Type B pancreatic cell (in vitro differentiated cells): ENCODE results near the gene CETN1. TPM values are rescaled to one million over a fixed set of nuclear protein-coding genes. Genes with fewer than 3 reads are reported as not detected.

Experiments
- DNase-seq: peaks from one replicate; pipeline ENCODE4 v3.0.0; 2021; ENCODE audit warnings: mixed read lengths; ENCODE audit not compliant: unreplicated experiment; ENCODE audit errors: extremely low spot score
- H3K27ac Mint-ChIP-seq: 2 replicates; pipeline ENCODE4 v1.8.0; 2021; ENCODE audit warnings: mild to moderate bottlenecking, mixed read lengths
- H3K27me3 Mint-ChIP-seq: 2 replicates; pipeline ENCODE4 v1.8.0; 2021; ENCODE audit warnings: mixed read lengths
- H3K36me3 Mint-ChIP-seq: 2 replicates; pipeline ENCODE4 v1.8.0; 2021; ENCODE audit warnings: mixed read lengths
- H3K4me1 Mint-ChIP-seq: one replicate; pipeline ENCODE4 v1.8.0; 2021; ENCODE audit warnings: mixed read lengths; ENCODE audit not compliant: unreplicated experiment
- H3K4me3 Mint-ChIP-seq: 2 replicates; pipeline ENCODE4 v1.8.0; 2021; ENCODE audit warnings: mild to moderate bottlenecking, mixed read lengths
- H3K9me3 Mint-ChIP-seq: 2 replicates; pipeline ENCODE4 v1.8.0; 2021; ENCODE audit warnings: mixed read lengths
- CTCF ChIP-seq: fragments of 200-600 bp; sonication (generic); conservative IDR thresholded peaks from 2 replicates; pipeline ENCODE4 v1.5.0; 2021; ENCODE audit warnings: antibody characterized with exemption, mild to moderate bottlenecking
- total RNA-seq: library from RNA; stranded (reverse); gene quantifications from 2 replicates; pipeline ENCODE4 v1.2.1, GENCODE V29; 2021; ENCODE audit warnings: low replicate concordance

Gene CETN1
- total RNA-seq, 1 donor from 2014 or later: not detected

- no peak overlapping the region for H3K4me3 Mint-ChIP-seq
- peaks cover 17% of the 10 kb centered on the region for H3K4me1 Mint-ChIP-seq
- TF ChIP-seq CTCF: no peak
- peaks cover 9% of the 10 kb centered on the region for H3K9me3 Mint-ChIP-seq
- DNase-seq: no peak
- no peaks in the 10 kb centered on the region for H3K27me3 Mint-ChIP-seq
- no peaks in the 10 kb centered on the region for H3K36me3 Mint-ChIP-seq
- no peak overlapping the region for H3K27ac Mint-ChIP-seq
Measured at GRCh38 chr18:577643-578375, 2.4 kb upstream of the CETN1 start.

GRCh38 chr18:579238-579637 lies 942 bp upstream of the CETN1 start:
- H3K9me3 Mint-ChIP-seq: peaks cover 9% of the 10 kb centered on the region
- H3K27me3 Mint-ChIP-seq: no peaks in the 10 kb centered on the region
- no peak overlapping the region for H3K27ac Mint-ChIP-seq
- peaks cover 10% of the 10 kb centered on the region for H3K4me1 Mint-ChIP-seq
- no peak for TF ChIP-seq CTCF
- DNase-seq: no peak
- no peaks in the 10 kb centered on the region for H3K36me3 Mint-ChIP-seq
- H3K4me3 Mint-ChIP-seq: no peak overlapping the region

GRCh38 chr18:581096-581495 lies 916 bp downstream of the CETN1 start:
- no peak for DNase-seq
- no peaks in the 10 kb centered on the region for H3K36me3 Mint-ChIP-seq
- no peak overlapping the region for H3K27ac Mint-ChIP-seq
- no peaks in the 10 kb centered on the region for H3K4me1 Mint-ChIP-seq
- H3K4me3 Mint-ChIP-seq: no peak overlapping the region
- H3K27me3 Mint-ChIP-seq: no peaks in the 10 kb centered on the region
- TF ChIP-seq CTCF: no peak
- peaks cover 9% of the 10 kb centered on the region for H3K9me3 Mint-ChIP-seq

- TF ChIP-seq CTCF: no peak
- no peak overlapping the region for H3K4me3 Mint-ChIP-seq
- peaks cover 9% of the 10 kb centered on the region for H3K9me3 Mint-ChIP-seq
- DNase-seq: no peak
- H3K27ac Mint-ChIP-seq: no peak overlapping the region
- H3K4me1 Mint-ChIP-seq: no peaks in the 10 kb centered on the region
- no peaks in the 10 kb centered on the region for H3K27me3 Mint-ChIP-seq
- H3K36me3 Mint-ChIP-seq: no peaks in the 10 kb centered on the region
Measured at GRCh38 chr18:582465-582864, 2.3 kb downstream of the CETN1 start.

- H3K4me3 Mint-ChIP-seq: no peak overlapping the region
- TF ChIP-seq CTCF: no peak
- H3K4me1 Mint-ChIP-seq: peaks cover 14% of the 10 kb centered on the region
- H3K36me3 Mint-ChIP-seq: no peaks in the 10 kb centered on the region
- no peak overlapping the region for H3K27ac Mint-ChIP-seq
- DNase-seq: no peak
- peaks cover 3% of the 10 kb centered on the region for H3K9me3 Mint-ChIP-seq
- H3K27me3 Mint-ChIP-seq: peaks cover 3% of the 10 kb centered on the region
Measured at GRCh38 chr18:595068-595467, 14.9 kb downstream of the CETN1 start.

GRCh38 chr18:595571-595970 lies 15.4 kb downstream of the CETN1 start:
- H3K27ac Mint-ChIP-seq: peak overlapping the region; percentile 57
- H3K27me3 Mint-ChIP-seq: no peaks in the 10 kb centered on the region
- peak overlapping the region; percentile 43 for H3K4me3 Mint-ChIP-seq
- H3K9me3 Mint-ChIP-seq: no peaks in the 10 kb centered on the region
- DNase-seq: no peak
- no peaks in the 10 kb centered on the region for H3K36me3 Mint-ChIP-seq
- peaks cover 18% of the 10 kb centered on the region for H3K4me1 Mint-ChIP-seq
- no peak for TF ChIP-seq CTCF
